ENCODE results near the gene IPPK. TPM values are rescaled to one million over a fixed set of nuclear protein-coding genes. Genes with fewer than 3 reads are reported as not detected.

IPPK gene
- total RNA-seq, 1 experiment from 2014 or later: 17.0 TPM

GRCh38 chr9:92686954-92687353 is 17.0 kb upstream of the IPPK start:
- DNase-seq (ENCODE audit: low spot score): no peak

GRCh38 chr9:92685022-92685421 is 15.1 kb upstream of the IPPK start:
- DNase-seq (ENCODE audit: low spot score): no peak

GRCh38 chr9:92682269-92682668 is 12.3 kb upstream of the IPPK start:
- no peak for DNase-seq (ENCODE audit: low spot score)

GRCh38 chr9:92680166-92681119 is 10.5 kb upstream of the IPPK start:
- DNase-seq (ENCODE audit: low spot score): no peak

GRCh38 chr9:92679413-92680165 is 9.7 kb upstream of the IPPK start:
- no peak for DNase-seq (ENCODE audit: low spot score)

- DNase-seq (ENCODE audit: low spot score): peak; percentile 80
Measured at GRCh38 chr9:92671323-92671722, 1.4 kb upstream of the IPPK start.

GRCh38 chr9:92669527-92669889 is 423 bp downstream of the IPPK start:
- DNase-seq (ENCODE audit: low spot score): no peak

- DNase-seq (ENCODE audit: low spot score): peak; percentile 48
Measured at GRCh38 chr9:92668746-92669526, 995 bp downstream of the IPPK start.

GRCh38 chr9:92666912-92667532 is 2.9 kb downstream of the IPPK start:
- no peak for DNase-seq (ENCODE audit: low spot score)

GRCh38 chr9:92666236-92666635 is 3.7 kb downstream of the IPPK start:
- no peak for DNase-seq (ENCODE audit: low spot score)

- DNase-seq (ENCODE audit: low spot score): no peak
Measured at GRCh38 chr9:92665836-92666235, 4.1 kb downstream of the IPPK start.

GRCh38 chr9:92664394-92665152 is 5.4 kb downstream of the IPPK start:
- no peak for DNase-seq (ENCODE audit: low spot score)

- no peak for DNase-seq (ENCODE audit: low spot score)
Measured at GRCh38 chr9:92663951-92664350, 6.0 kb downstream of the IPPK start.

GRCh38 chr9:92663126-92663525 is 6.8 kb downstream of the IPPK start:
- no peak for DNase-seq (ENCODE audit: low spot score)

- no peak for DNase-seq (ENCODE audit: low spot score)
Measured at GRCh38 chr9:92661743-92662142, 8.2 kb downstream of the IPPK start.

GRCh38 chr9:92661127-92661526 is 8.8 kb downstream of the IPPK start:
- no peak for DNase-seq (ENCODE audit: low spot score)

- DNase-seq (ENCODE audit: low spot score): no peak
Measured at GRCh38 chr9:92660266-92660665, 9.7 kb downstream of the IPPK start.

GRCh38 chr9:92659601-92660000 is 10.3 kb downstream of the IPPK start:
- no peak for DNase-seq (ENCODE audit: low spot score)

- no peak for DNase-seq (ENCODE audit: low spot score)
Measured at GRCh38 chr9:92658611-92659010, 11.3 kb downstream of the IPPK start.

- DNase-seq (ENCODE audit: low spot score): no peak
Measured at GRCh38 chr9:92658176-92658575, 11.8 kb downstream of the IPPK start.
